Upper lobe of right lung (tissue), 1 donor: ENCODE data around the gene NEDD4L. TPM values are rescaled to one million over a fixed set of nuclear protein-coding genes. Genes with fewer than 3 reads are reported as not detected.

Source experiments
- ATAC-seq: fragments of 200-7000 bp; cut with Tn5 transposase; one replicate; pipeline ENCODE4 v1.9.1; 2020; ENCODE audit warnings: mild to moderate bottlenecking, moderate library complexity
- DNase-seq: peaks from one replicate; pipeline ENCODE4 v3.0.0-alpha.2; 2020
- H3K27ac ChIP-seq: fragments of 200-600 bp; one replicate; pipeline ENCODE4 v1.8.0; 2022
- H3K27me3 ChIP-seq: fragments of 200-600 bp; one replicate; pipeline ENCODE4 v1.8.0; 2022; ENCODE audit warnings: mild to moderate bottlenecking
- H3K36me3 ChIP-seq: fragments of 200-600 bp; one replicate; pipeline ENCODE4 v1.8.0; 2022
- H3K4me1 ChIP-seq: fragments of 200-600 bp; one replicate; pipeline ENCODE4 v1.8.0; 2022
- H3K4me3 ChIP-seq: fragments of 200-600 bp; one replicate; pipeline ENCODE4 v1.8.0; 2022; ENCODE audit warnings: mild to moderate bottlenecking
- H3K9me3 ChIP-seq: fragments of 200-600 bp; one replicate; pipeline ENCODE4 v1.8.0; 2022
- CTCF ChIP-seq: fragments of 200-600 bp; IDR thresholded peaks from one replicate; pipeline ENCODE4 v1.8.0; 2022; ENCODE audit warnings: antibody characterized with exemption
- intact Hi-C: fragments of 100-400 bp; cut with DNase I; formaldehyde crosslinking; loops from one replicate; pipeline ENCODE4 v1.11.0; 2022
- microRNA-seq: library from miRNA; unstranded; fragments of <30 nt; microRNA quantifications from one replicate; pipeline ENCODE4 v1.2.0, GENCODE V29; 2020; ENCODE audit warnings: borderline microRNAs expressed
- total RNA-seq: library from RNA; stranded (reverse); fragmentation: NEBNext Ultra II Directional; extraction: Animal tissue kit (Norgen Biotek cat#: 25700); gene quantifications from one replicate; pipeline ENCODE4 v1.2.1, GENCODE V29; 2021
- donor health status: DM: no; HTN: yes; CAD: no; lungs with severe emphysema.

The NEDD4L gene
- total RNA-seq, 1 donor from 2014 or later, result 192 TPM

GRCh38 chr18:58446391-58447060 is 402.5 kb downstream of the NEDD4L start:
- TF ChIP-seq CTCF, result no peak
- H3K9me3 ChIP-seq, result no peaks in the 10 kb centered on the region
- ATAC-seq (no peak), DNase-seq (no peak)
- no peaks in the 10 kb centered on the region for H3K4me1 ChIP-seq
- intact Hi-C loops, result no loop called here
- no peaks in the 10 kb centered on the region for H3K36me3 ChIP-seq
- H3K27ac ChIP-seq, result no peak overlapping the region
- no peak overlapping the region for H3K4me3 ChIP-seq
- no peaks in the 10 kb centered on the region for H3K27me3 ChIP-seq

- no peak for TF ChIP-seq CTCF
- H3K27ac ChIP-seq, result no peak overlapping the region
- no peak for DNase-seq
These were observed 403.5 kb downstream of the NEDD4L start for GRCh38 chr18:58447402-58448095.

GRCh38 chr18:58449464-58449863 is 405.4 kb downstream of the NEDD4L start:
- ATAC-seq (no peak), DNase-seq (no peak)
- H3K27ac ChIP-seq, result no peak overlapping the region
- H3K36me3 ChIP-seq, result no peaks in the 10 kb centered on the region
- no peaks in the 10 kb centered on the region for H3K27me3 ChIP-seq
- intact Hi-C loops, result no loop called here
- no peak overlapping the region for H3K4me3 ChIP-seq
- no peaks in the 10 kb centered on the region for H3K4me1 ChIP-seq
- no peaks in the 10 kb centered on the region for H3K9me3 ChIP-seq
- no peak for TF ChIP-seq CTCF

More at GRCh38 chr18:58447402-58448095, 403.5 kb downstream of the NEDD4L start:
- no peaks in the 10 kb centered on the region for H3K9me3 ChIP-seq
- no peaks in the 10 kb centered on the region for H3K36me3 ChIP-seq
- intact Hi-C loops, result no loop called here
- no peaks in the 10 kb centered on the region for H3K27me3 ChIP-seq
- ATAC-seq, result no peak
- H3K4me3 ChIP-seq, result no peak overlapping the region
- H3K4me1 ChIP-seq, result no peaks in the 10 kb centered on the region

Small RNA genes within 50 kb of the gene (microRNA-seq; reads per million reads assigned to microRNA genes)
- gene MIR3591, result not detected

Other genes starting within 250 kb of the NEDD4L start
- gene ATP8B1, start 240.9 kb upstream of the NEDD4L start, total RNA-seq, result 30.7 TPM